Adrenal gland (tissue), 12 donors: ENCODE results near the gene RAD51B. TPM values are rescaled to one million over a fixed set of nuclear protein-coding genes. Genes with fewer than 3 reads are reported as not detected.

ENCODE experiments used
- DNase-seq, 7 donors: peaks; one replicate each; pipeline ENCODE4 v3.0.0-alpha.2; 2019 to 2020
- H3K27ac ChIP-seq, 5 donors: fragments of 200-600 bp; sonication (generic) in 4 of 5; 1 replicate in 3 of 5; 2 replicates in 2 of 5; pipeline versions ENCODE4 v1.5.1 to v1.8.0; 2016 to 2020; ENCODE audit warnings: mild to moderate bottlenecking in 1 of 5
- H3K27me3 ChIP-seq: fragments of 200-600 bp; 2 replicates; pipeline ENCODE4 v1.8.0; 2021
- H3K36me3 ChIP-seq, 2 donors: fragments of 200-600 bp; replicated peaks in 1 of 2; 1 replicate in 1 of 2; 2 replicates in 1 of 2; pipeline versions ENCODE4 v1.5.1 to v1.8.0; 2018 to 2022
- H3K4me1 ChIP-seq, 2 donors: fragments of 200-600 bp; replicated peaks in 1 of 2; 1 replicate in 1 of 2; 2 replicates in 1 of 2; pipeline versions ENCODE4 v1.5.1 to v1.8.0; 2018 to 2021
- H3K4me3 ChIP-seq, 4 donors: fragments of 200-600 bp; sonication (generic) in 3 of 4; one replicate each; pipeline ENCODE4 v1.5.1; 2016 to 2018
- H3K9me3 ChIP-seq, 3 donors: fragments of 200-600 bp; sonication (generic) in 1 of 3; replicated peaks in 1 of 3; 1 replicate in 2 of 3; 2 replicates in 1 of 3; pipeline versions ENCODE4 v1.5.1 to v1.8.0; 2016 to 2021
- POLR2A ChIP-seq, 2 donors: fragments of 450-650 bp; IDR thresholded peaks; one replicate each; pipeline ENCODE4 v1.6.1; 2017; ENCODE audit warnings: antibody characterized with exemption in 2 of 2, mild to moderate bottlenecking in 2 of 2, moderate library complexity in 1 of 2
- WGBS, 4 donors: extraction: QIAGEN DNeasy Blood & Tissue Kit in 2 of 4; methylation state at CpG; one replicate each; pipeline versions ENCODE4 v1.1.5 to v1.1.7; 2013 to 2017; 5-methylcytosine and 5-hydroxymethylcytosine counted together
- intact Hi-C, 2 donors: fragments of 100-400 bp; cut with DNase I; formaldehyde crosslinking; loops; one replicate each; pipeline versions ENCODE4 v1.14.1 to v1.15.0; 2022 to 2023
- polyA plus RNA-seq, 3 donors: library from polyadenylated mRNA; stranded (reverse); fragments of 200-250 nt in 2 of 3; fragments of 350-450 nt in 1 of 3; fragmentation: Illumina TruSeq in 1 of 3; extraction: RNeasy Lipid Tissue Mini Kit (QIAGEN cat#74804) in 1 of 3; gene quantifications; one replicate each; pipeline ENCODE4 v1.2.3, GENCODE V29; 2013 to 2014
- total RNA-seq, 9 donors: library from RNA; depleted of rRNA in 4 of 9; stranded (reverse); fragments of >200 nt in 4 of 9; fragments of 120-200 nt in 1 of 9; fragmentation: NEBNext Ultra II Directional in 1 of 9; extraction: Animal tissue kit (Norgen Biotek cat#: 25700) in 1 of 9; gene quantifications; one replicate each; pipeline versions ENCODE4 v1.1.0 to v1.2.4, GENCODE V29; 2013 to 2023
- TF ChIP-seq, protein P1 (sequence below), 6 experiments: fragments of 450-650 bp in 4 of 6; fragments of 200-600 bp in 2 of 6; sonication (generic) in 1 of 6; IDR thresholded peaks; 1 replicate in 5 of 6; 2 replicates in 1 of 6; pipeline versions ENCODE4 v1.5.1 to v1.8.0; 2016 to 2021; ENCODE audit warnings: antibody characterized with exemption in 6 of 6, mild to moderate bottlenecking in 2 of 6, moderate library complexity in 1 of 6
- donor health status: healthy with polysubstance abuse.
- donor health status: Bipolar disorder and iron deficiency.
- donor health status: DM: yes; HTN: yes; CAD: no.
- donor health status: DM: no; HTN: no; CAD: no.
- donor health status: DM: no; HTN: no; CAD: no.
- donor health status: DM: yes; HTN: yes; CAD: no.

RAD51B gene
- total and polyA plus RNA-seq, 12 donors = 2.3 to 24.6 (median 12.4) TPM

DNA sequence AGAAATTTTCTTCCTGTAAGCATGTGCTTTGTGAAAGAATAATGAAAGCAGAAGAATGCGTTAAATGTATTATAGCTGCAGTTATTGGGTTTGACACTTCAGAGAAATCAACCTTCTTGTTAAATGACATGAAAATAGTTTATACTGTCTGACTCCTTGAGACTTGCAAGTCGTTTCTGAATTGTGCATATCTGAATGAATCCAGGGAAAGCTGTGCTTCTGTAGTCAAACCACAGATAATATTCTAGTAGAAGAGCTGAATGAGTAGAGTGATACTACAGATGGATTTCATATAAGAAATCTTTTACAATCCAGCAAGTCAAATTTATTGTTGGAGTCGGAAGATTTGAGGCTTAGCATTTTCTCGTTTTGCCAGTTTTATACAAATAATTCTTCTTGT lies 343.3 kb downstream of the RAD51B start:
- H3K36me3 ChIP-seq = no peaks in the 10 kb centered on the region

DNA sequence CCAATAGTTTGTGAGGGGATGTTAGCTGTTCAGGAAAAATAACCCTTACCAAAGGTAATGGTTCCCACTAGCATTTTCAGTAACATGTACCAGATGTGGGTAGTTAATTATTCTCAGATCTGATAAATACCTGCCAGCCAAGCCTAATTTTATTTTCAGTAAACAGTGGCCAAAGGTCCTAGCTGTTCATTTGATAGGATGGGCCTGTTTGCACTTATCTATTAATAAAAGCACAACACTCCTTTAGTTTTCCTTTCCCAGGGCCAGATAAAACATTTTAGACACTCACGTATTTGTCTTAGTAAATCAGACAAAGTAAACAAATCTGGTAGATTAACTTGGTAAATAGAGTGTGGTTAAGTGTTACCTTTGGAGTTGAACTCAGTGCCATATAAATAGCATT lies 345.1 kb downstream of the RAD51B start:
- Histone ChIP-seq H3K4me3 (no peak overlapping the region), H3K4me1 (peaks cover 0 to 8% of the 10 kb centered on the region in 2 donors), H3K27me3 (no peaks in the 10 kb centered on the region), H3K9me3 (no peaks in the 10 kb centered on the region), H3K27ac (peak overlapping the region in 1 of 5 donors; percentile 4), H3K36me3 (no peaks in the 10 kb centered on the region)
- TF ChIP-seq, protein P1, sequence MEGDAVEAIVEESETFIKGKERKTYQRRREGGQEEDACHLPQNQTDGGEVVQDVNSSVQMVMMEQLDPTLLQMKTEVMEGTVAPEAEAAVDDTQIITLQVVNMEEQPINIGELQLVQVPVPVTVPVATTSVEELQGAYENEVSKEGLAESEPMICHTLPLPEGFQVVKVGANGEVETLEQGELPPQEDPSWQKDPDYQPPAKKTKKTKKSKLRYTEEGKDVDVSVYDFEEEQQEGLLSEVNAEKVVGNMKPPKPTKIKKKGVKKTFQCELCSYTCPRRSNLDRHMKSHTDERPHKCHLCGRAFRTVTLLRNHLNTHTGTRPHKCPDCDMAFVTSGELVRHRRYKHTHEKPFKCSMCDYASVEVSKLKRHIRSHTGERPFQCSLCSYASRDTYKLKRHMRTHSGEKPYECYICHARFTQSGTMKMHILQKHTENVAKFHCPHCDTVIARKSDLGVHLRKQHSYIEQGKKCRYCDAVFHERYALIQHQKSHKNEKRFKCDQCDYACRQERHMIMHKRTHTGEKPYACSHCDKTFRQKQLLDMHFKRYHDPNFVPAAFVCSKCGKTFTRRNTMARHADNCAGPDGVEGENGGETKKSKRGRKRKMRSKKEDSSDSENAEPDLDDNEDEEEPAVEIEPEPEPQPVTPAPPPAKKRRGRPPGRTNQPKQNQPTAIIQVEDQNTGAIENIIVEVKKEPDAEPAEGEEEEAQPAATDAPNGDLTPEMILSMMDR (IDR thresholded peaks at IDR 0.05) = no peak
- TF ChIP-seq POLR2A (IDR thresholded peaks at IDR 0.05) = no peak
- no peak for DNase-seq
- WGBS, 4 donors = 56 to 75% (median 71%) methylated on average over 1 of the region's 1 CpG
- intact Hi-C loops = no loop called here

More for the DNA sequence above, 343.3 kb downstream of the RAD51B start:
- Histone ChIP-seq H3K9me3 (no peaks in the 10 kb centered on the region), H3K4me3 (no peak overlapping the region), H3K27me3 (no peaks in the 10 kb centered on the region), H3K4me1 (peaks cover 0 to 8% of the 10 kb centered on the region in 2 donors), H3K27ac (no peak overlapping the region)
- 87 to 96% (median 91%) methylated on average over 4 of the region's 4 CpGs for WGBS, 4 donors
- no peak for DNase-seq
- TF ChIP-seq, protein P1 (IDR thresholded peaks at IDR 0.05) = no peak
- TF ChIP-seq POLR2A (IDR thresholded peaks at IDR 0.05) = no peak
- intact Hi-C loops = no loop called here

DNA sequence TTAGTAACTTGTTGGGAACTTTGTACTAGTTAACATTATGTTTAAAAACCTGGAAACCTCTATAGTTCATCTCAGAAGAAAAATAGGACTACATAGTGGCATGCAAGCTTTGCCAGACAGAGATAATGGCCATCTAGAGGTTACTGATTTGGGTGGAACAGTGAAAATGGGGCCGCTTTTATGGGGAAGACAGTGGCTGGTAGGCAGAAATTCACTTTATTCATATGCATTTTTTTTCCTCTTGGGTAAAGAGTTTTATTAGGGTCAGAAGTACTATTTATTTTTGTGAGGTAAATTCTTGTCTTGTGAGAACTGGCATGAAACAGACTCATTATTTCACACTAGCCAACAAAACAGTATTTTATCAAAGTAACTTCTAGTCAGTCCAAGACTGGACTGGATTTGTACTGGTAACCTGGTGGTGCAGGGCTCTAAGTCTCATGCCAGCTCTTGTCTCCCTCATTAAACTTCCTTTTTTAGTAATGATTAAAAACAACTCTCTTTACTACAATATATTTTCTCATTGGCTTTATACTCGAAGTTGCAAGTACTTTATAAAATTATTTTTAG lies 345.8 kb downstream of the RAD51B start:
- Histone ChIP-seq H3K27ac (no peak overlapping the region), H3K9me3 (no peaks in the 10 kb centered on the region), H3K27me3 (no peaks in the 10 kb centered on the region), H3K4me3 (no peak overlapping the region), H3K4me1 (peaks cover 0 to 8% of the 10 kb centered on the region in 2 donors), H3K36me3 (no peaks in the 10 kb centered on the region)
- WGBS, 4 donors = 77 to 85% (median 80%) methylated on average over 2 of the region's 2 CpGs
- intact Hi-C loops = no loop called here
- TF ChIP-seq, protein P1 (IDR thresholded peaks at IDR 0.05) = no peak
- TF ChIP-seq POLR2A (IDR thresholded peaks at IDR 0.05) = no peak
- DNase-seq = no peak

DNA sequence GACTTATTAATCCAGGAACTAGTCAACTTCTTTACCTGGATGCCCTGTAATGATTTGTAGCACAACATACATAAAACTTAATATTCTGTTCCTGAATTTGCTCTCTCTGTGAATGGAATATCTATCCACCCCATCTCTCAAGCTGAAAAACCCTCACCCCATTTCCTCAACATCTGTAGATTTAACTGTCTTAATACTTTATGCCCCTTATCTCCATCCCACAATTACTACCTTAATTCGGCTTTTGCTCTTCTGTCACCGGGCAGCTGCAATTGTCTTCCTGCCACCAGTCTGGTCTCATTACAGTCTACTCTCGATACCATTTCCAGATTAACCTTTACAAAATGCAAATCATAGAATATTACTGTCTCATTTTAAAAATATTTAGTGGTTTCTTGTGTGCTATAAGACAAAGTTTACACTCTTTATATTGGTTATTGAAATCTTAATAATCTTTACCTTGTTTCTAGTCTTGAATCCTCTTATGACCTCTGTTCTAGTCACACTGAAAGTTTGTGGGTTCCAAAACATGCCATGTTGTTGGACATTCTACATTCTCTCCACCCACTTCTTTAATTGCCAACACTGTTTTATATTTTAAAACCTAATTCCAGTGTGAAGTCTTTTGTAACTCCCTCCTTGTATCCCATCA lies 347.3 kb downstream of the RAD51B start:
- DNase-seq = no peak
- 82 to 89% (median 85%) methylated on average over 3 of the region's 3 CpGs for WGBS, 4 donors
- no peaks in the 10 kb centered on the region for H3K36me3 ChIP-seq
- TF ChIP-seq, protein P1 (IDR thresholded peaks at IDR 0.05) = no peak
- no peak for TF ChIP-seq POLR2A (IDR thresholded peaks at IDR 0.05)
- H3K27me3 ChIP-seq = no peaks in the 10 kb centered on the region
- intact Hi-C loops = no loop called here
- no peak overlapping the region for H3K4me3 ChIP-seq
- H3K27ac ChIP-seq = no peak overlapping the region
- H3K4me1 ChIP-seq = peaks cover 0 to 8% of the 10 kb centered on the region in 2 donors
- no peaks in the 10 kb centered on the region for H3K9me3 ChIP-seq
